ENCODE data around the gene RGS8. TPM values are rescaled to one million over a fixed set of nuclear protein-coding genes. Genes with fewer than 3 reads are reported as not detected.

The RGS8 gene
- total and polyA plus RNA-seq, 2 of the 4 experiments (the other 2 are of a cell fraction), result not detected

DNA sequence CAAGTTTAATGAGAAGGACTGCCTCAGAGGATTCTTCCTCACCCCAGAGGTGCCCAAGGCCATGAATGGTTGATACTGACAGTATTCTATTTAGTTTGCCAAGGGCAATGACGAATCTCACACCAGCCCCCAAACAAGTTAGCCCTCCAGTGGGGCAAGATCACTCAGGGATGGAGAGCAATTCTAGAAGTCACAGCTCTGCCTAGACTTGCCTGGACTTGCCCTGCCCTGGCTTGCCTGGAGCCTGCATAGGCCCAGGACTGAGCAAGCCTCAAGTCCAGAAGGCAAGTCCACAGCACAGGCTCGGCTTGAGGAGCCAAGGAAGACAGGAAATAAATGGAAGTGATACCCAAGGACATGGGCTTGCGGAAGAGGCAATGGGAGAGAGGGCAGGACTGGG, 40.7 kb downstream of the RGS8 start:
- Histone ChIP-seq H4K20me1 (ENCODE audit: insufficient read depth, low read length) (no peaks in the 10 kb centered on the region), H3K27me3 (ENCODE audit: control insufficient read depth, insufficient read depth, low read length) (peaks cover 7% of the 10 kb centered on the region), H3K9me3 (ENCODE audit: control insufficient read depth, insufficient read depth, low read length) (no peaks in the 10 kb centered on the region), H4K5ac (ENCODE audit: low read depth, low read length) (peak overlapping the region; percentile 93), H3K9me1 (ENCODE audit: insufficient read depth, low read length) (no peaks in the 10 kb centered on the region), H4K91ac (ENCODE audit: insufficient read depth, low read depth, low read length) (0 out of 2 replicates have a peak overlapping the region, but pooled peaks have one; percentile 1), H3K14ac (replicated peaks; ENCODE audit: low read depth, low read length) (no peak overlapping the region), H3K56ac (ENCODE audit: extremely low read depth, insufficient read depth, low read length) (no peak overlapping the region), H3K4me1 (ENCODE audit: control insufficient read depth, insufficient read depth, low read length) (no peaks in the 10 kb centered on the region), H2AK9ac (replicated peaks; ENCODE audit: low read depth, low read length, poor library complexity) (no peak overlapping the region), H2AFZ (replicated peaks; ENCODE audit: low read length, poor library complexity) (peak overlapping the region; percentile 52), H3K36me3 (ENCODE audit: control insufficient read depth, insufficient read depth, low read length) (no peaks in the 10 kb centered on the region), H3K9ac (ENCODE audit: low read depth, low read length) (no peak overlapping the region), H3K18ac (ENCODE audit: low read depth, low read length) (peak overlapping the region; percentile 93), H3K23ac (ENCODE audit: low read depth, low read length) (no peak overlapping the region), H3K4me2 (ENCODE audit: low read depth, low read length) (no peak overlapping the region), H2BK5ac (ENCODE audit: low read depth, low read length, poor library complexity, severe bottlenecking) (no peak overlapping the region), H2AK5ac (ENCODE audit: low read depth, low read length) (no peak overlapping the region), H3K79me1 (ENCODE audit: low read depth in 1 of 2, low read length in 2 of 2) (no peaks in the 10 kb centered on the region), H3K4ac (ENCODE audit: low read depth, low read length) (0 out of 2 replicates have a peak overlapping the region, but pooled peaks have one; percentile 20), H3K4me3 (ENCODE audit: insufficient read depth, low read depth, low read length) (no peak overlapping the region), H2BK120ac (ENCODE audit: low read depth, low read length) (peak overlapping the region; percentile 37; the same call in 1 of the 2 replicates), H2BK15ac (ENCODE audit: low read depth, low read length) (no peak overlapping the region), H3K27ac (ENCODE audit: insufficient read depth, low read length) (no peak overlapping the region), H4K8ac (ENCODE audit: low read depth in 2 of 2, low read length in 2 of 2) (no peak overlapping the region), H2BK20ac (ENCODE audit: low read depth, low read length) (no peak overlapping the region)
- WGBS, 2 experiments (ENCODE audit: extremely low coverage in 2 of 2, insufficient read length in 1 of 2), result 67% methylated on average over 2 of the region's 3 CpGs; no CpG with 5 or more reads in 1 of the 2 experiments
- TF ChIP-seq RAD21 (IDR thresholded peaks at IDR 0.05; ENCODE audit: low read length) (no peak), BHLHE40 (IDR thresholded peaks at IDR 0.05; ENCODE audit: low read depth, low read length) (no peak), MXI1 (IDR thresholded peaks at IDR 0.05; ENCODE audit: borderline replicate concordance, low read depth, low read length) (no peak), RFX5 (IDR thresholded peaks at IDR 0.05; ENCODE audit: low read depth, low read length) (no peak), POLR2A (IDR thresholded peaks at IDR 0.05; ENCODE audit: low read depth, low read length) (no peak), MAZ (IDR thresholded peaks at IDR 0.05; ENCODE audit: borderline replicate concordance, low read depth, low read length) (no peak)
- TF ChIP-seq, protein P1, sequence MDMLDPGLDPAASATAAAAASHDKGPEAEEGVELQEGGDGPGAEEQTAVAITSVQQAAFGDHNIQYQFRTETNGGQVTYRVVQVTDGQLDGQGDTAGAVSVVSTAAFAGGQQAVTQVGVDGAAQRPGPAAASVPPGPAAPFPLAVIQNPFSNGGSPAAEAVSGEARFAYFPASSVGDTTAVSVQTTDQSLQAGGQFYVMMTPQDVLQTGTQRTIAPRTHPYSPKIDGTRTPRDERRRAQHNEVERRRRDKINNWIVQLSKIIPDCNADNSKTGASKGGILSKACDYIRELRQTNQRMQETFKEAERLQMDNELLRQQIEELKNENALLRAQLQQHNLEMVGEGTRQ (IDR thresholded peaks at IDR 0.05; ENCODE audit: low read depth, low read length), result no peak
- TF ChIP-seq, protein P2, sequence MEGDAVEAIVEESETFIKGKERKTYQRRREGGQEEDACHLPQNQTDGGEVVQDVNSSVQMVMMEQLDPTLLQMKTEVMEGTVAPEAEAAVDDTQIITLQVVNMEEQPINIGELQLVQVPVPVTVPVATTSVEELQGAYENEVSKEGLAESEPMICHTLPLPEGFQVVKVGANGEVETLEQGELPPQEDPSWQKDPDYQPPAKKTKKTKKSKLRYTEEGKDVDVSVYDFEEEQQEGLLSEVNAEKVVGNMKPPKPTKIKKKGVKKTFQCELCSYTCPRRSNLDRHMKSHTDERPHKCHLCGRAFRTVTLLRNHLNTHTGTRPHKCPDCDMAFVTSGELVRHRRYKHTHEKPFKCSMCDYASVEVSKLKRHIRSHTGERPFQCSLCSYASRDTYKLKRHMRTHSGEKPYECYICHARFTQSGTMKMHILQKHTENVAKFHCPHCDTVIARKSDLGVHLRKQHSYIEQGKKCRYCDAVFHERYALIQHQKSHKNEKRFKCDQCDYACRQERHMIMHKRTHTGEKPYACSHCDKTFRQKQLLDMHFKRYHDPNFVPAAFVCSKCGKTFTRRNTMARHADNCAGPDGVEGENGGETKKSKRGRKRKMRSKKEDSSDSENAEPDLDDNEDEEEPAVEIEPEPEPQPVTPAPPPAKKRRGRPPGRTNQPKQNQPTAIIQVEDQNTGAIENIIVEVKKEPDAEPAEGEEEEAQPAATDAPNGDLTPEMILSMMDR (conservative IDR thresholded peaks at IDR 0.05; ENCODE audit: low read depth, low read length), result no peak
- CTCF ChIA-PET, result interaction anchor here (0.6 kb wide), 1 partner anchor 113 kb away, joined by 5 read pairs; no protein-coding TSS in a partner anchor
- POLR2A ChIA-PET (ENCODE audit: unreplicated experiment), result no interaction called here
- peak; percentile 49; the same call in 1 of the 2 replicates for ATAC-seq (ENCODE audit: low read depth)
- intact Hi-C loops (cut with micrococcal nuclease) (no loop called here), in situ Hi-C loops (cut with MboI; ENCODE audit: low sequenced_read_pairs) (no loop called here), dilution Hi-C loops (cut with HindIII; ENCODE audit: low sequenced_read_pairs, unreplicated experiment) (no loop called here)
- no peak for DNase-seq
- no TSS peak for BruUV-seq (replicated peaks)

Measured in IMR-90 (cell line).